Right lung (tissue), 5 donors: ENCODE data around the gene COL20A1. TPM values are rescaled to one million over a fixed set of nuclear protein-coding genes. Genes with fewer than 3 reads are reported as not detected.

Experiments
- DNase-seq, 2 donors: peaks; one replicate each; pipeline ENCODE4 v3.0.0-alpha.2; 2013
- polyA plus RNA-seq, 5 donors: library from polyadenylated mRNA; unstranded; fragments of 120-200 nt; gene quantifications; one replicate each; pipeline versions ENCODE4 v1.2.1 to v1.2.3, GENCODE V29; 2013; ENCODE audit warnings: inconsistent platforms in 1 of 5, low replicate concordance in 1 of 5; ENCODE audit not compliant: insufficient read length in 5 of 5, insufficient read depth in 1 of 5

Gene COL20A1
- polyA plus RNA-seq, 5 donors: 0.06 to 0.73 (median 0.31) TPM

- DNase-seq: no peak
Observed at GRCh38 chr20:63260521-63260920, 32.5 kb upstream of the COL20A1 start.

GRCh38 chr20:63261060-63261794 lies 31.8 kb upstream of the COL20A1 start:
- peak; percentile 68 to 79 for DNase-seq

- DNase-seq: no peak
Observed at GRCh38 chr20:63261795-63262528, 31.0 kb upstream of the COL20A1 start.

- DNase-seq: no peak
Observed at GRCh38 chr20:63262836-63263235, 30.1 kb upstream of the COL20A1 start.

- DNase-seq: no peak
Observed at GRCh38 chr20:63264000-63264399, 29.0 kb upstream of the COL20A1 start.

GRCh38 chr20:63264519-63264918 lies 28.5 kb upstream of the COL20A1 start:
- DNase-seq: no peak

GRCh38 chr20:63265891-63266515 lies 27.0 kb upstream of the COL20A1 start:
- DNase-seq: peak in 1 of 2 donors; percentile 31

- DNase-seq: no peak
Observed at GRCh38 chr20:63267691-63268090, 25.3 kb upstream of the COL20A1 start.

- DNase-seq: no peak
Observed at GRCh38 chr20:63268256-63268655, 24.7 kb upstream of the COL20A1 start.

- no peak for DNase-seq
Observed at GRCh38 chr20:63268671-63269439, 24.1 kb upstream of the COL20A1 start.

GRCh38 chr20:63269724-63270123 lies 23.3 kb upstream of the COL20A1 start:
- no peak for DNase-seq

- DNase-seq: no peak
Observed at GRCh38 chr20:63270606-63271325, 22.2 kb upstream of the COL20A1 start.

- peak; percentile 91 to 92 for DNase-seq
Observed at GRCh38 chr20:63272105-63273058, 20.6 kb upstream of the COL20A1 start, which contains the start of gene ARFGAP1. ARFGAP1 (plus strand) TSS chr20:63272813; CDS start chr20:63275581, 2,768 bp downstream.

- DNase-seq: no peak
Observed at GRCh38 chr20:63273059-63273579, 19.9 kb upstream of the COL20A1 start.

- no peak for DNase-seq
Observed at GRCh38 chr20:63273635-63274380, 19.2 kb upstream of the COL20A1 start.

- no peak for DNase-seq
Observed at GRCh38 chr20:63274381-63275228, 18.4 kb upstream of the COL20A1 start.

- DNase-seq: no peak
Observed at GRCh38 chr20:63275825-63276224, 17.2 kb upstream of the COL20A1 start.

GRCh38 chr20:63276956-63277355 lies 16.0 kb upstream of the COL20A1 start:
- DNase-seq: no peak
